Mesenchymal stem cell (in vitro differentiated cells and primary cell): ENCODE results near the gene LRRTM4. TPM values are rescaled to one million over a fixed set of nuclear protein-coding genes. Genes with fewer than 3 reads are reported as not detected.
"Not testable (repeated sequence)": the region's sequence is repeated elsewhere in the genome, so short reads cannot be mapped to it uniquely, and the experiment has no call there.

Experiments used
- DNase-seq: peaks from one replicate; pipeline ENCODE4 v3.0.0-alpha.2; 2013
- H2AFZ ChIP-seq: one replicate; pipeline ENCODE4 v1.6.1; 2013; ENCODE audit warnings: low read depth, mild to moderate bottlenecking, control low read depth, inconsistent platforms, low read length, moderate library complexity
- H2AK5ac ChIP-seq: 2 replicates; pipeline ENCODE4 v1.6.1; 2013; ENCODE audit warnings: low read length, moderate library complexity, mild to moderate bottlenecking, inconsistent platforms; ENCODE audit not compliant: severe bottlenecking
- H2BK120ac ChIP-seq: one replicate; pipeline ENCODE4 v1.6.1; 2013; ENCODE audit warnings: low read depth, mild to moderate bottlenecking, inconsistent platforms, low read length, moderate library complexity
- H2BK12ac ChIP-seq, 2 experiments: one replicate each; pipeline ENCODE4 v1.6.1; 2013; ENCODE audit warnings: inconsistent platforms in 2 of 2, low read length in 2 of 2, mild to moderate bottlenecking in 2 of 2, moderate library complexity in 2 of 2, control low read depth in 1 of 2
- H2BK15ac ChIP-seq: one replicate; pipeline ENCODE4 v1.6.1; 2013; ENCODE audit warnings: mild to moderate bottlenecking, low read depth, inconsistent platforms; ENCODE audit not compliant: poor library complexity, severe bottlenecking
- H2BK5ac ChIP-seq: 2 replicates; pipeline ENCODE4 v1.6.1; 2013; ENCODE audit warnings: low read depth, mild to moderate bottlenecking, low read length, control low read depth, inconsistent platforms; ENCODE audit not compliant: poor library complexity, severe bottlenecking
- H3K14ac ChIP-seq, 2 experiments: one replicate each; pipeline ENCODE4 v1.6.1; 2013; ENCODE audit warnings: inconsistent platforms in 2 of 2, low read length in 2 of 2, control low read depth in 1 of 2, mild to moderate bottlenecking in 1 of 2, moderate library complexity in 1 of 2
- H3K18ac ChIP-seq, 2 experiments: one replicate each; pipeline ENCODE4 v1.6.1; 2013; ENCODE audit warnings: inconsistent platforms in 2 of 2, low read length in 2 of 2, control low read depth in 1 of 2, low read depth in 1 of 2, mild to moderate bottlenecking in 1 of 2
- H3K23ac ChIP-seq, 2 experiments: one replicate each; pipeline ENCODE4 v1.6.1; 2013; ENCODE audit warnings: inconsistent platforms in 2 of 2, low read length in 2 of 2, mild to moderate bottlenecking in 2 of 2, moderate library complexity in 2 of 2, control low read depth in 1 of 2
- H3K27ac ChIP-seq: 2 replicates; pipeline ENCODE4 v1.5.1; 2013; ENCODE audit warnings: mild to moderate bottlenecking, moderate library complexity, low read length, control low read depth, inconsistent platforms; ENCODE audit not compliant: poor library complexity, severe bottlenecking
- H3K27me3 ChIP-seq, 2 experiments: 2 replicates each; pipeline versions ENCODE4 v1.6.1 to v1.7.0; 2013; ENCODE audit warnings: low read length in 2 of 2, mild to moderate bottlenecking in 2 of 2, moderate library complexity in 2 of 2, control low read depth in 1 of 2, inconsistent platforms in 1 of 2; ENCODE audit not compliant: control insufficient read depth in 1 of 2, insufficient read depth in 1 of 2
- H3K36me3 ChIP-seq, 2 experiments: 2 replicates each; pipeline versions ENCODE4 v1.6.1 to v1.7.0; 2013; ENCODE audit warnings: low read length in 2 of 2, control low read depth in 1 of 2, inconsistent platforms in 1 of 2, low read depth in 1 of 2, mild to moderate bottlenecking in 1 of 2; ENCODE audit not compliant: insufficient read depth in 2 of 2, control insufficient read depth in 1 of 2
- H3K4ac ChIP-seq, 2 experiments: one replicate each; pipeline ENCODE4 v1.6.1; 2013; ENCODE audit warnings: inconsistent platforms in 2 of 2, low read length in 2 of 2, mild to moderate bottlenecking in 2 of 2, moderate library complexity in 2 of 2, control low read depth in 1 of 2, low read depth in 1 of 2
- H3K4me1 ChIP-seq: 2 replicates; pipeline ENCODE4 v1.6.1; 2013; ENCODE audit warnings: low read depth, low read length, control low read depth; ENCODE audit not compliant: control insufficient read depth, insufficient read depth
- H3K4me2 ChIP-seq: 2 replicates; pipeline ENCODE4 v1.6.1; 2013; ENCODE audit warnings: low read length, mild to moderate bottlenecking, inconsistent platforms; ENCODE audit not compliant: poor library complexity, severe bottlenecking
- H3K4me3 ChIP-seq, 2 experiments: 2 replicates each; pipeline versions ENCODE4 v1.5.1 to v1.7.0; 2013; ENCODE audit warnings: low read length in 2 of 2, mild to moderate bottlenecking in 2 of 2, control low read depth in 1 of 2, low read depth in 1 of 2; ENCODE audit not compliant: insufficient read depth in 1 of 2
- H3K79me1 ChIP-seq: replicated peaks from 2 replicates; pipeline ENCODE4 v1.6.1; 2013; ENCODE audit warnings: mild to moderate bottlenecking, control low read depth, low read length, inconsistent platforms; ENCODE audit not compliant: poor library complexity, severe bottlenecking
- H3K9ac ChIP-seq: 2 replicates; pipeline ENCODE4 v1.7.0; 2013; ENCODE audit warnings: mild to moderate bottlenecking, low read length, moderate library complexity
- H3K9me3 ChIP-seq: 2 replicates; pipeline ENCODE4 v1.7.0; 2013; ENCODE audit warnings: mild to moderate bottlenecking, low read length; ENCODE audit not compliant: control insufficient read depth
- H4K8ac ChIP-seq: one replicate; pipeline ENCODE4 v1.6.1; 2013; ENCODE audit warnings: inconsistent platforms, mild to moderate bottlenecking, low read length, moderate library complexity
- H4K91ac ChIP-seq: one replicate; pipeline ENCODE4 v1.6.1; 2013; ENCODE audit warnings: mild to moderate bottlenecking, low read length, inconsistent platforms
- WGBS: methylation state at CpG from one replicate; pipeline ENCODE4 v1.1.7; 2013; ENCODE audit warnings: mixed read lengths; 5-methylcytosine and 5-hydroxymethylcytosine counted together
- small RNA-seq: library from polyadenylated mRNA; stranded (forward); fragments of <200 nt; extraction: miRNeasy Mini kit (QIAGEN cat#:217004); gene quantifications from one replicate; pipeline ENCODE3, GENCODE V24; 2013; ENCODE audit warnings: low read depth

Gene LRRTM4

GRCh38 chr2:76700894-76701293 lies 821.3 kb downstream of the LRRTM4 start:
- Histone ChIP-seq H3K4ac (no peak overlapping the region), H2BK15ac (no peak overlapping the region), H3K18ac (no peak overlapping the region), H4K8ac (no peak overlapping the region), H3K27ac (no peak overlapping the region), H3K79me1 (no peaks in the 10 kb centered on the region), H3K36me3 (no peaks in the 10 kb centered on the region), H2AFZ (no peak overlapping the region), H3K4me1 (no peaks in the 10 kb centered on the region), H3K9ac (no peak overlapping the region), H3K4me3 (no peak overlapping the region), H3K23ac (no peak overlapping the region), H2BK120ac (no peak overlapping the region), H3K9me3 (peaks cover 3% of the 10 kb centered on the region), H2BK5ac (no peak overlapping the region), H3K14ac (no peak overlapping the region), H3K27me3 (no peaks in the 10 kb centered on the region), H3K4me2 (no peak overlapping the region), H2AK5ac (no peak overlapping the region), H4K91ac (no peak overlapping the region), H2BK12ac (no peak overlapping the region)
- 95% methylated on average over 5 of the region's 6 CpGs for WGBS
- no peak for DNase-seq

- not testable (repeated sequence) for H2BK120ac ChIP-seq, DNase-seq, H3K18ac ChIP-seq, H2AFZ ChIP-seq, H3K4me1 ChIP-seq, H3K23ac ChIP-seq, H3K79me1 ChIP-seq, H3K36me3 ChIP-seq, H2BK5ac ChIP-seq, H3K4ac ChIP-seq, H4K91ac ChIP-seq, H3K4me2 ChIP-seq, H3K9me3 ChIP-seq, H2BK15ac ChIP-seq, H3K27ac ChIP-seq, H3K9ac ChIP-seq, H3K4me3 ChIP-seq, H4K8ac ChIP-seq, H2BK12ac ChIP-seq, H2AK5ac ChIP-seq, H3K27me3 ChIP-seq
- peak overlapping the region in 1 of 2 experiments; percentile 55 for H3K14ac ChIP-seq
- 93% methylated on average over 33 of the region's 33 CpGs for whole genome bisulfite sequencing
These were observed 824.0 kb downstream of the LRRTM4 start for GRCh38 chr2:76697998-76698713.

Small RNA genes lying within 50 kb of the gene (small RNA-seq; reads per million reads assigned to genes)
- not detected for gene RNA5SP98
